Neural cell (in vitro differentiated cells): ENCODE measurements around the gene YJEFN3.

Experiments
- EP300 ChIP-seq: fragments of 450-650 bp; conservative IDR thresholded peaks from 2 replicates; pipeline ENCODE4 v1.6.1; 2014; ENCODE audit warnings: antibody characterized with exemption, mild to moderate bottlenecking, moderate library complexity; ENCODE audit not compliant: poor library complexity, severe bottlenecking
- EZH2 ChIP-seq: fragments of 200-600, 300-800 bp; shearing (Covaris generic), sonication (generic); IDR thresholded peaks from 2 replicates; pipeline ENCODE4 v1.6.1; 2014; ENCODE audit warnings: antibody characterized with exemption, low read length, borderline replicate concordance, mild to moderate bottlenecking; ENCODE audit not compliant: insufficient read depth, poor library complexity, severe bottlenecking
- MXI1 ChIP-seq: fragments of 450-650 bp; conservative IDR thresholded peaks from 2 replicates; pipeline ENCODE4 v1.6.1; 2014; ENCODE audit warnings: antibody characterized with exemption, mild to moderate bottlenecking; ENCODE audit not compliant: poor library complexity, severe bottlenecking
- POLR2AphosphoS5 ChIP-seq: IDR thresholded peaks from 2 replicates; pipeline ENCODE4 v1.6.1; 2012
- RAD21 ChIP-seq: fragments of 450-650 bp; conservative IDR thresholded peaks from 2 replicates; pipeline ENCODE4 v1.6.1; 2014; ENCODE audit warnings: antibody characterized with exemption, mild to moderate bottlenecking, moderate library complexity
- REST ChIP-seq: IDR thresholded peaks from 2 replicates; pipeline ENCODE4 v1.6.1; 2012; ENCODE audit warnings: borderline replicate concordance
- TF ChIP-seq, protein P1 (sequence below): fragments of 450-650 bp; IDR thresholded peaks from 2 replicates; pipeline ENCODE4 v1.5.1; 2014; ENCODE audit warnings: antibody characterized with exemption, mild to moderate bottlenecking, moderate library complexity; ENCODE audit not compliant: poor library complexity, severe bottlenecking

GRCh38 chr19:19561946-19562664 is 33.4 kb downstream of the YJEFN3 start:
- TF ChIP-seq, protein P1, sequence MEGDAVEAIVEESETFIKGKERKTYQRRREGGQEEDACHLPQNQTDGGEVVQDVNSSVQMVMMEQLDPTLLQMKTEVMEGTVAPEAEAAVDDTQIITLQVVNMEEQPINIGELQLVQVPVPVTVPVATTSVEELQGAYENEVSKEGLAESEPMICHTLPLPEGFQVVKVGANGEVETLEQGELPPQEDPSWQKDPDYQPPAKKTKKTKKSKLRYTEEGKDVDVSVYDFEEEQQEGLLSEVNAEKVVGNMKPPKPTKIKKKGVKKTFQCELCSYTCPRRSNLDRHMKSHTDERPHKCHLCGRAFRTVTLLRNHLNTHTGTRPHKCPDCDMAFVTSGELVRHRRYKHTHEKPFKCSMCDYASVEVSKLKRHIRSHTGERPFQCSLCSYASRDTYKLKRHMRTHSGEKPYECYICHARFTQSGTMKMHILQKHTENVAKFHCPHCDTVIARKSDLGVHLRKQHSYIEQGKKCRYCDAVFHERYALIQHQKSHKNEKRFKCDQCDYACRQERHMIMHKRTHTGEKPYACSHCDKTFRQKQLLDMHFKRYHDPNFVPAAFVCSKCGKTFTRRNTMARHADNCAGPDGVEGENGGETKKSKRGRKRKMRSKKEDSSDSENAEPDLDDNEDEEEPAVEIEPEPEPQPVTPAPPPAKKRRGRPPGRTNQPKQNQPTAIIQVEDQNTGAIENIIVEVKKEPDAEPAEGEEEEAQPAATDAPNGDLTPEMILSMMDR = no peak
- no peak for TF ChIP-seq MXI1
- no peak for TF ChIP-seq REST
- no peak for TF ChIP-seq RAD21
- no peak for TF ChIP-seq POLR2AphosphoS5
- no peak for TF ChIP-seq EP300
- no peak for TF ChIP-seq EZH2
